GM12878 (cell line): Measurements from ENCODE around the gene SH3BGRL2. TPM values are rescaled to one million over a fixed set of nuclear protein-coding genes. Genes with fewer than 3 reads are reported as not detected.

Experiments used
- ATAC-seq: fragments of 200-7000 bp; cut with Tn5 transposase; 3 replicates; pipeline ENCODE4 v1.9.1; 2020; ENCODE audit warnings: mild to moderate bottlenecking, moderate library complexity
- BruUV-seq: library from RNA; stranded (reverse); fragments of 400-500 nt; replicated peaks from 2 replicates; lab custom pipeline; 2021; lab: Mats Ljungman, UMichigan
- CTCF ChIA-PET: fragments of 300-600 bp; sonication (Branson Sonifier 250); formaldehyde crosslinking; extraction: SDS; loops from one replicate; lab custom pipeline; 2021; ENCODE audit warnings: inconsistent platforms; lab: Yijun Ruan, JAX
- POLR2A ChIA-PET: fragments of 350-600 bp; formaldehyde crosslinking; extraction: SDS; loops from one replicate; lab custom pipeline; 2021; ENCODE audit warnings: inconsistent platforms; lab: Charles Lee
- RAD21 ChIA-PET: fragments of 300-600 bp; sonication (Branson Sonifier 250); formaldehyde crosslinking; loops from one replicate; lab custom pipeline; 2023; ENCODE audit warnings: antibody characterized with exemption; ENCODE audit not compliant: unreplicated experiment; lab: Charles Lee
- SMC1A ChIA-PET: fragments of 300-600 bp; sonication (Branson Sonifier 250); formaldehyde crosslinking; loops from one replicate; lab custom pipeline; 2023; ENCODE audit not compliant: unreplicated experiment, uncharacterized antibody; lab: Charles Lee
- DNase-seq: peaks from one replicate; pipeline ENCODE4 v3.0.0-alpha.2; 2011; ENCODE audit warnings: low read depth, low spot score
- FAIRE-seq: peaks from 3 replicates; lab custom pipeline; 2011; peaks lifted over from hg19 to GRCh38; lab: Jason Lieb, UNC
- H2AFZ ChIP-seq: 2 replicates; pipeline ENCODE4 v1.6.0; 2011; ENCODE audit warnings: low read depth, low read length, control low read depth; ENCODE audit not compliant: control insufficient read depth
- H3K27ac ChIP-seq: 2 replicates; pipeline ENCODE4 v1.5.1; 2011; ENCODE audit warnings: control low read depth; ENCODE audit not compliant: control insufficient read depth, insufficient read depth
- H3K27me3 ChIP-seq, 2 experiments: replicated peaks in 1 of 2; 2 replicates each; pipeline versions ENCODE4 v1.6.0 to v1.6.1; 2011; ENCODE audit warnings: low read length in 1 of 2; ENCODE audit not compliant: control insufficient read depth in 2 of 2, insufficient read depth in 2 of 2
- H3K36me3 ChIP-seq, 2 experiments: 2 replicates each; pipeline ENCODE4 v1.5.1; 2011; ENCODE audit warnings: low read length in 1 of 2; ENCODE audit not compliant: control insufficient read depth in 2 of 2, insufficient read depth in 2 of 2
- H3K4me1 ChIP-seq: 2 replicates; pipeline ENCODE4 v1.6.1; 2011; ENCODE audit warnings: mild to moderate bottlenecking, low read length, moderate library complexity, mixed read lengths; ENCODE audit not compliant: control insufficient read depth, insufficient read depth
- H3K4me2 ChIP-seq: 2 replicates; pipeline ENCODE4 v1.6.0; 2011; ENCODE audit warnings: control low read depth; ENCODE audit not compliant: control insufficient read depth, insufficient read depth
- H3K4me3 ChIP-seq: fragments of 200-600 bp; sonication (generic); 2 replicates; pipeline ENCODE4 v1.5.1; 2016
- H3K79me2 ChIP-seq: 2 replicates; pipeline ENCODE4 v1.6.0; 2011; ENCODE audit warnings: low read length; ENCODE audit not compliant: control insufficient read depth, insufficient read depth
- H3K9ac ChIP-seq: 2 replicates; pipeline ENCODE4 v1.8.0; 2011; ENCODE audit warnings: low read length, control low read depth, mixed read lengths; ENCODE audit not compliant: control insufficient read depth, insufficient read depth
- H3K9me3 ChIP-seq: replicated peaks from 3 replicates; pipeline ENCODE4 v1.5.1; 2011; ENCODE audit warnings: mild to moderate bottlenecking, low read length; ENCODE audit not compliant: control insufficient read depth, insufficient read depth
- H4K20me1 ChIP-seq: 2 replicates; pipeline ENCODE4 v1.6.0; 2011; ENCODE audit not compliant: control insufficient read depth, insufficient read depth
- CTCF ChIP-seq, 3 experiments: IDR thresholded peaks in 2 of 3; conservative IDR thresholded peaks in 1 of 3; 2 replicates each; pipeline ENCODE4 v1.5.1; 2011; ENCODE audit warnings: low read depth in 3 of 3, low read length in 3 of 3, mild to moderate bottlenecking in 3 of 3, control low read depth in 2 of 3, moderate library complexity in 2 of 3, inconsistent platforms in 1 of 3, mixed read lengths in 1 of 3; ENCODE audit not compliant: control insufficient read depth in 2 of 3, insufficient read depth in 1 of 3; ENCODE audit errors: extremely low read depth in 1 of 3
- FOXK2 ChIP-seq: fragments of 450-650 bp; IDR thresholded peaks from 2 replicates; pipeline ENCODE4 v1.6.1; 2017; ENCODE audit warnings: mild to moderate bottlenecking, moderate library complexity
- KAT2A ChIP-seq: conservative IDR thresholded peaks from 2 replicates; pipeline ENCODE4 v1.6.1; 2011; ENCODE audit warnings: low read depth, low read length; ENCODE audit not compliant: control insufficient read depth
- KLF5 ChIP-seq: fragments of 450-650 bp; IDR thresholded peaks from 2 replicates; pipeline ENCODE4 v1.6.1; 2014; ENCODE audit warnings: mild to moderate bottlenecking; ENCODE audit not compliant: partially characterized antibody
- NFXL1 ChIP-seq: fragments of 450-650 bp; IDR thresholded peaks from 2 replicates; pipeline ENCODE4 v1.6.1; 2017; ENCODE audit warnings: antibody characterized with exemption, mild to moderate bottlenecking, borderline replicate concordance
- RELA ChIP-seq: fragments of 450-650 bp; IDR thresholded peaks from 2 replicates; pipeline ENCODE4 v1.8.0; 2014; ENCODE audit warnings: borderline replicate concordance; ENCODE audit not compliant: partially characterized antibody
- SP1 ChIP-seq: IDR thresholded peaks from one replicate; pipeline ENCODE4 v1.6.1; 2011; ENCODE audit warnings: low read depth, low read length
- ZNF622 ChIP-seq: fragments of 450-650 bp; IDR thresholded peaks from 2 replicates; pipeline ENCODE4 v1.6.1; 2017; ENCODE audit warnings: mild to moderate bottlenecking, inconsistent platforms
- ZZZ3 ChIP-seq: IDR thresholded peaks from 2 replicates; pipeline ENCODE4 v1.6.1; 2011; ENCODE audit warnings: low read depth; ENCODE audit not compliant: control insufficient read depth, insufficient read length
- WGBS: methylation state at CpG from one replicate; pipeline ENCODE4 v1.1.6; 2016; ENCODE audit warnings: low lambda C conversion rate; ENCODE audit not compliant: insufficient replicate concordance, insufficient coverage; ENCODE audit errors: missing lambda C conversion rate; 5-methylcytosine and 5-hydroxymethylcytosine counted together
- in situ Hi-C: fragments of 300-500 bp; cut with MboI; formaldehyde crosslinking; loops from 9 replicates; pipeline ENCODE4 v1.14.3; 2018; ENCODE audit warnings: mixed read lengths
- intact Hi-C: fragments of 100-400 bp; cut with micrococcal nuclease; formaldehyde crosslinking; loops from one replicate; pipeline ENCODE4 v1.14.2; 2022; ENCODE audit not compliant: unreplicated experiment
- polyA plus RNA-seq, 11 experiments: library from polyadenylated mRNA; depleted of rRNA in 4 of 11; unstranded in 6 of 11; stranded (reverse) in 5 of 11; fragments of >200 nt; fragmentation: Nextera tagmentation in 4 of 11; fragmentation: Illumina TruSeq in 1 of 11; extraction: Ambion mirVana in 4 of 11; extraction: Trizol in 1 of 11; gene quantifications; 1 replicate in 1 of 11; 2 replicates in 10 of 11; pipeline versions ENCODE4 v1.2.1 to v1.2.3, GENCODE V29; 2011 to 2016; ENCODE audit warnings: inconsistent platforms in 2 of 11, missing spikeins in 2 of 11, low read depth in 1 of 11
- total RNA-seq, 4 experiments: library from RNA; depleted of rRNA in 3 of 4; stranded (reverse); fragments of >200 nt in 3 of 4; fragmentation: Illumina TruSeq in 1 of 4; extraction: Trizol in 1 of 4; gene quantifications; 2 replicates each; pipeline versions ENCODE4 v1.2.1 to v1.2.3, GENCODE V29; 2013 to 2021
- TF ChIP-seq, protein P1 (sequence below): fragments of 450-650 bp; IDR thresholded peaks from 2 replicates; pipeline ENCODE4 v1.6.1; 2017; ENCODE audit warnings: antibody characterized with exemption, mild to moderate bottlenecking, moderate library complexity

Gene SH3BGRL2
- total and polyA plus RNA-seq, 10 of the 15 experiments (the other 5 are each of a cell fraction or from before 2014, with no cell fraction given), result 0.03 to 0.37 (median 0.21) TPM

DNA sequence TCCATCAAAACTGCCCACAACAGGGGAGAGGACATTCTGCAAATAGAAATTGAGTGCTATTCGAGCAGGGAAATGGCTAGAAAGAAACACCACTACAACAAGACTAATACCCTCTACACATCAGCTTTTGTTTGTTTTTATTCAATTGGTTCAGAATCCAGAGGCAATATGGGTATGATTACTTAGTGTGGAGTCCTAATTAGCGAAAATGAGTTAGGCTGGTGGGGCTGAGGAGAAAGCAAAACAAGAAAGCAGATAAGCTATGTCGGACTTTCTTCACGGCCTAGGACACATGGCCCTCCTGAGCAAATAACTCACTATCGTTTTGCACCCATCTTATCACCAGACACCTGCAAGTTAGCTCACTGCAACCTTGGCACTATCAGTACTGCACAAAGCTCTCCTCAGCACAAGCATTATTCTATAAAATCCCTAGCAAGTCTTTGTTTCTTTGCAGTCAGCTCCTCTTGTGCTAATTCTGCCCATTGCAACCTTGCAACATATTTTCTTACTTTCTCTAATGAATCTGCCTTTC lies 31.3 kb upstream of the SH3BGRL2 start:
- Histone ChIP-seq H3K4me3 (no peak overlapping the region), H3K4me2 (no peak overlapping the region), H3K27ac (no peak overlapping the region), H4K20me1 (no peaks in the 10 kb centered on the region), H2AFZ (no peak overlapping the region), H3K4me1 (no peaks in the 10 kb centered on the region), H3K9me3 (no peaks in the 10 kb centered on the region), H3K27me3 (no peaks in the 10 kb centered on the region; a peak in 1 of 4 replicates), H3K36me3 (no peaks in the 10 kb centered on the region), H3K9ac (no peak overlapping the region), H3K79me2 (no peaks in the 10 kb centered on the region)
- no TSS peak for BruUV-seq
- ChIA-PET SMC1A (interaction anchor here (1.0 to 1.1 kb wide), 3 partner anchors 14 to 114 kb away, joined by 3 read pairs; no protein-coding TSS in a partner anchor), RAD21 (no interaction called here), CTCF (interaction anchor here (1.3 kb wide), 1 partner anchor 13 kb away, joined by 3 read pairs; no protein-coding TSS in a partner anchor), POLR2A (interaction anchor here (0.7 kb wide), 1 partner anchor 11 kb away, joined by 4 read pairs; no protein-coding TSS in a partner anchor)
- no peak for TF ChIP-seq RELA
- TF ChIP-seq KAT2A, result no peak
- no peak for TF ChIP-seq KLF5
- no peak for TF ChIP-seq SP1
- FAIRE-seq, result no peak
- intact Hi-C loops (no loop called here), in situ Hi-C loops (no loop called here)
- no peak for DNase-seq
- no peak for ATAC-seq
- 44% methylated on average over 5 of the region's 5 CpGs for WGBS

- no peak for DNase-seq
- RAD21 ChIA-PET, result no interaction called here
- Histone ChIP-seq H3K4me1 (no peaks in the 10 kb centered on the region), H3K4me3 (no peak overlapping the region), H3K9me3 (no peaks in the 10 kb centered on the region), H3K27me3 (no peaks in the 10 kb centered on the region; a peak in 1 of 4 replicates), H3K9ac (no peak overlapping the region), H4K20me1 (no peaks in the 10 kb centered on the region), H3K79me2 (no peaks in the 10 kb centered on the region), H3K27ac (no peak overlapping the region), H3K4me2 (no peak overlapping the region), H3K36me3 (no peaks in the 10 kb centered on the region), H2AFZ (no peak overlapping the region)
- FAIRE-seq, result no peak
- SMC1A ChIA-PET, result interaction anchor here (1.0 to 1.1 kb wide), 2 partner anchors 13 to 24 kb away, joined by 3 read pairs; no protein-coding TSS in a partner anchor
- intact Hi-C loops (no loop called here), in situ Hi-C loops (no loop called here)
- POLR2A ChIA-PET, result no interaction called here
- CTCF ChIA-PET, result interaction anchor here (1.1 to 1.3 kb wide), 2 partner anchors 8 to 12 kb away, joined by 3 read pairs; no protein-coding TSS in a partner anchor
- 59% methylated on average over 3 of the region's 3 CpGs for WGBS
- ATAC-seq, result no peak
- no TSS peak for BruUV-seq
- no peak for TF ChIP-seq NFXL1
- TF ChIP-seq, protein P1, sequence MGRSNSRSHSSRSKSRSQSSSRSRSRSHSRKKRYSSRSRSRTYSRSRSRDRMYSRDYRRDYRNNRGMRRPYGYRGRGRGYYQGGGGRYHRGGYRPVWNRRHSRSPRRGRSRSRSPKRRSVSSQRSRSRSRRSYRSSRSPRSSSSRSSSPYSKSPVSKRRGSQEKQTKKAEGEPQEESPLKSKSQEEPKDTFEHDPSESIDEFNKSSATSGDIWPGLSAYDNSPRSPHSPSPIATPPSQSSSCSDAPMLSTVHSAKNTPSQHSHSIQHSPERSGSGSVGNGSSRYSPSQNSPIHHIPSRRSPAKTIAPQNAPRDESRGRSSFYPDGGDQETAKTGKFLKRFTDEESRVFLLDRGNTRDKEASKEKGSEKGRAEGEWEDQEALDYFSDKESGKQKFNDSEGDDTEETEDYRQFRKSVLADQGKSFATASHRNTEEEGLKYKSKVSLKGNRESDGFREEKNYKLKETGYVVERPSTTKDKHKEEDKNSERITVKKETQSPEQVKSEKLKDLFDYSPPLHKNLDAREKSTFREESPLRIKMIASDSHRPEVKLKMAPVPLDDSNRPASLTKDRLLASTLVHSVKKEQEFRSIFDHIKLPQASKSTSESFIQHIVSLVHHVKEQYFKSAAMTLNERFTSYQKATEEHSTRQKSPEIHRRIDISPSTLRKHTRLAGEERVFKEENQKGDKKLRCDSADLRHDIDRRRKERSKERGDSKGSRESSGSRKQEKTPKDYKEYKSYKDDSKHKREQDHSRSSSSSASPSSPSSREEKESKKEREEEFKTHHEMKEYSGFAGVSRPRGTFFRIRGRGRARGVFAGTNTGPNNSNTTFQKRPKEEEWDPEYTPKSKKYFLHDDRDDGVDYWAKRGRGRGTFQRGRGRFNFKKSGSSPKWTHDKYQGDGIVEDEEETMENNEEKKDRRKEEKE, result no peak
- TF ChIP-seq ZNF622, result no peak
- no peak for TF ChIP-seq ZZZ3
- no peak for TF ChIP-seq FOXK2
- no peak for TF ChIP-seq CTCF (IDR thresholded peaks at IDR 0.05 in 2 of 3, conservative IDR thresholded peaks at IDR 0.05 in 1 of 3; ENCODE audit: control insufficient read depth in 2 of 3, extremely low read depth in 1 of 3, insufficient read depth in 1 of 3, low read depth in 3 of 3, low read length in 3 of 3)
These were observed 30.8 kb upstream of the SH3BGRL2 start for GRCh38 chr6:79600313-79600712.
